ENCODE data around the gene NTN3. TPM values are rescaled to one million over a fixed set of nuclear protein-coding genes. Genes with fewer than 3 reads are reported as not detected.

Gene NTN3
- total and polyA plus RNA-seq, 5 donors from 2014 or later: not detected

- H3K27ac Mint-ChIP-seq: peak overlapping the region in 1 of 3 donors; percentile 43
- H3K9me3 Mint-ChIP-seq: no peaks in the 10 kb centered on the region
- DNase-seq: no peak
Observed at GRCh38 chr16:2485811-2486507, 14.9 kb downstream of the NTN3 start.

GRCh38 chr16:2486645-2487516 lies 15.8 kb downstream of the NTN3 start:
- Histone ChIP-seq H3K27ac (ENCODE audit: insufficient read depth, low read length, poor library complexity, severe bottlenecking) (no peak overlapping the region), H3K4me1 (ENCODE audit: control insufficient read depth, insufficient read depth, low read length, poor library complexity, severe bottlenecking) (peaks cover 10% of the 10 kb centered on the region), H3K4me3 (ENCODE audit: low read depth, low read length) (no peak overlapping the region), H3K27me3 (ENCODE audit: control insufficient read depth, insufficient read depth, low read length) (no peaks in the 10 kb centered on the region), H3K9me3 (ENCODE audit: control insufficient read depth in 2 of 2, low read length in 2 of 2) (no peaks in the 10 kb centered on the region), H3K36me3 (ENCODE audit: control insufficient read depth, insufficient read depth, low read length) (no peaks in the 10 kb centered on the region)
- Mint-ChIP-seq H3K36me3 (no peaks in the 10 kb centered on the region), H3K4me3 (peak overlapping the region; percentile 2 to 86 (median 45)), H3K27me3 (no peaks in the 10 kb centered on the region), H3K9me3 (no peaks in the 10 kb centered on the region), H3K4me1 (peaks cover 4 to 16% (median 10%) of the 10 kb centered on the region in 4 donors), H3K27ac (peak overlapping the region; percentile 78 to 93 (median 81))
- DNase-seq (peak; percentile 64 to 89 (median 78)), ATAC-seq (ENCODE audit: low read depth in 2 of 2) (peak; percentile 95 to 96)

More at GRCh38 chr16:2485811-2486507, 14.9 kb downstream of the NTN3 start:
- H3K4me3 Mint-ChIP-seq: no peak overlapping the region
- no peaks in the 10 kb centered on the region for H3K27me3 Mint-ChIP-seq
- H3K27me3 ChIP-seq (ENCODE audit: control insufficient read depth, insufficient read depth, low read length): no peaks in the 10 kb centered on the region
- no peaks in the 10 kb centered on the region for H3K9me3 ChIP-seq (ENCODE audit: control insufficient read depth in 2 of 2, low read length in 2 of 2)
- peaks cover 10% of the 10 kb centered on the region for H3K4me1 ChIP-seq (ENCODE audit: control insufficient read depth, insufficient read depth, low read length, poor library complexity, severe bottlenecking)
- no peak for ATAC-seq (ENCODE audit: low read depth in 2 of 2)
- H3K4me1 Mint-ChIP-seq: peaks cover 4 to 16% (median 10%) of the 10 kb centered on the region in 4 donors
- H3K36me3 ChIP-seq (ENCODE audit: control insufficient read depth, insufficient read depth, low read length): no peaks in the 10 kb centered on the region
- no peaks in the 10 kb centered on the region for H3K36me3 Mint-ChIP-seq
- no peak overlapping the region for H3K27ac ChIP-seq (ENCODE audit: insufficient read depth, low read length, poor library complexity, severe bottlenecking)
- no peak overlapping the region for H3K4me3 ChIP-seq (ENCODE audit: low read depth, low read length)

GRCh38 chr16:2487517-2487842 lies 16.4 kb downstream of the NTN3 start:
- Mint-ChIP-seq H3K27ac (peak overlapping the region in 2 of 3 donors; percentile 81 to 93), H3K4me1 (peaks cover 4 to 16% (median 9%) of the 10 kb centered on the region in 4 donors), H3K36me3 (no peaks in the 10 kb centered on the region), H3K27me3 (no peaks in the 10 kb centered on the region), H3K9me3 (no peaks in the 10 kb centered on the region), H3K4me3 (peak overlapping the region; percentile 2 to 86 (median 41))
- Histone ChIP-seq H3K4me3 (ENCODE audit: low read depth, low read length) (no peak overlapping the region), H3K36me3 (ENCODE audit: control insufficient read depth, insufficient read depth, low read length) (no peaks in the 10 kb centered on the region), H3K9me3 (ENCODE audit: control insufficient read depth in 2 of 2, low read length in 2 of 2) (no peaks in the 10 kb centered on the region), H3K27ac (ENCODE audit: insufficient read depth, low read length, poor library complexity, severe bottlenecking) (no peak overlapping the region), H3K4me1 (ENCODE audit: control insufficient read depth, insufficient read depth, low read length, poor library complexity, severe bottlenecking) (peaks cover 10% of the 10 kb centered on the region), H3K27me3 (ENCODE audit: control insufficient read depth, insufficient read depth, low read length) (no peaks in the 10 kb centered on the region)
- ATAC-seq (ENCODE audit: low read depth in 2 of 2) (no peak), DNase-seq (no peak)

- ATAC-seq (ENCODE audit: low read depth in 2 of 2): no peak
- H3K27me3 ChIP-seq (ENCODE audit: control insufficient read depth, insufficient read depth, low read length): no peaks in the 10 kb centered on the region
- H3K4me3 Mint-ChIP-seq: no peak overlapping the region
Observed at GRCh38 chr16:2487903-2488531, 16.9 kb downstream of the NTN3 start.

GRCh38 chr16:2489581-2489980 lies 18.5 kb downstream of the NTN3 start:
- no peaks in the 10 kb centered on the region for H3K27me3 Mint-ChIP-seq
- ATAC-seq (ENCODE audit: low read depth in 2 of 2): no peak
- H3K9me3 Mint-ChIP-seq: no peaks in the 10 kb centered on the region
- H3K4me3 Mint-ChIP-seq: no peak overlapping the region
- no peak overlapping the region for H3K27ac Mint-ChIP-seq
- H3K4me3 ChIP-seq (ENCODE audit: low read depth, low read length): no peak overlapping the region
- no peak overlapping the region for H3K27ac ChIP-seq (ENCODE audit: insufficient read depth, low read length, poor library complexity, severe bottlenecking)
- H3K36me3 Mint-ChIP-seq: no peaks in the 10 kb centered on the region
- no peak for DNase-seq
- no peaks in the 10 kb centered on the region for H3K27me3 ChIP-seq (ENCODE audit: control insufficient read depth, insufficient read depth, low read length)
- peaks cover 10% of the 10 kb centered on the region for H3K4me1 ChIP-seq (ENCODE audit: control insufficient read depth, insufficient read depth, low read length, poor library complexity, severe bottlenecking)
- no peaks in the 10 kb centered on the region for H3K36me3 ChIP-seq (ENCODE audit: control insufficient read depth, insufficient read depth, low read length)
- no peaks in the 10 kb centered on the region for H3K9me3 ChIP-seq (ENCODE audit: control insufficient read depth in 2 of 2, low read length in 2 of 2)
- H3K4me1 Mint-ChIP-seq: peaks cover 4 to 16% (median 8%) of the 10 kb centered on the region in 4 donors

More at GRCh38 chr16:2487903-2488531, 16.9 kb downstream of the NTN3 start:
- peaks cover 4 to 16% (median 9%) of the 10 kb centered on the region in 4 donors for H3K4me1 Mint-ChIP-seq
- Histone ChIP-seq H3K4me1 (ENCODE audit: control insufficient read depth, insufficient read depth, low read length, poor library complexity, severe bottlenecking) (peaks cover 10% of the 10 kb centered on the region), H3K9me3 (ENCODE audit: control insufficient read depth in 2 of 2, low read length in 2 of 2) (no peaks in the 10 kb centered on the region), H3K27ac (ENCODE audit: insufficient read depth, low read length, poor library complexity, severe bottlenecking) (no peak overlapping the region), H3K36me3 (ENCODE audit: control insufficient read depth, insufficient read depth, low read length) (no peaks in the 10 kb centered on the region), H3K4me3 (ENCODE audit: low read depth, low read length) (no peak overlapping the region)
- H3K36me3 Mint-ChIP-seq: no peaks in the 10 kb centered on the region
- H3K9me3 Mint-ChIP-seq: no peaks in the 10 kb centered on the region
- no peak for DNase-seq
- H3K27me3 Mint-ChIP-seq: no peaks in the 10 kb centered on the region
- peak overlapping the region in 2 of 3 donors; percentile 63 to 81 for H3K27ac Mint-ChIP-seq

GRCh38 chr16:2490190-2491105 lies 19.4 kb downstream of the NTN3 start:
- Mint-ChIP-seq H3K4me3 (no peak overlapping the region), H3K4me1 (peaks cover 4 to 13% (median 8%) of the 10 kb centered on the region in 4 donors), H3K27me3 (no peaks in the 10 kb centered on the region), H3K27ac (no peak overlapping the region), H3K9me3 (no peaks in the 10 kb centered on the region), H3K36me3 (no peaks in the 10 kb centered on the region)
- no peaks in the 10 kb centered on the region for H3K9me3 ChIP-seq (ENCODE audit: control insufficient read depth in 2 of 2, low read length in 2 of 2)
- ATAC-seq (ENCODE audit: low read depth in 2 of 2) (no peak), DNase-seq (no peak)
- H3K4me3 ChIP-seq (ENCODE audit: low read depth, low read length): no peak overlapping the region
- no peaks in the 10 kb centered on the region for H3K27me3 ChIP-seq (ENCODE audit: control insufficient read depth, insufficient read depth, low read length)
- no peaks in the 10 kb centered on the region for H3K36me3 ChIP-seq (ENCODE audit: control insufficient read depth, insufficient read depth, low read length)
- H3K4me1 ChIP-seq (ENCODE audit: control insufficient read depth, insufficient read depth, low read length, poor library complexity, severe bottlenecking): peaks cover 10% of the 10 kb centered on the region
- H3K27ac ChIP-seq (ENCODE audit: insufficient read depth, low read length, poor library complexity, severe bottlenecking): no peak overlapping the region

GRCh38 chr16:2492292-2492691 lies 21.2 kb downstream of the NTN3 start:
- no peaks in the 10 kb centered on the region for H3K27me3 ChIP-seq (ENCODE audit: control insufficient read depth, insufficient read depth, low read length)
- no peaks in the 10 kb centered on the region for H3K9me3 Mint-ChIP-seq
- peaks cover 3% of the 10 kb centered on the region for H3K36me3 ChIP-seq (ENCODE audit: control insufficient read depth, insufficient read depth, low read length)
- no peak overlapping the region for H3K4me3 ChIP-seq (ENCODE audit: low read depth, low read length)
- DNase-seq (no peak), ATAC-seq (ENCODE audit: low read depth in 2 of 2) (no peak)
- H3K9me3 ChIP-seq (ENCODE audit: control insufficient read depth in 2 of 2, low read length in 2 of 2): no peaks in the 10 kb centered on the region
- H3K4me1 Mint-ChIP-seq: peaks cover 2 to 5% (median 2%) of the 10 kb centered on the region in 4 donors
- peaks cover 2% of the 10 kb centered on the region for H3K4me1 ChIP-seq (ENCODE audit: control insufficient read depth, insufficient read depth, low read length, poor library complexity, severe bottlenecking)
- no peaks in the 10 kb centered on the region for H3K36me3 Mint-ChIP-seq
- no peaks in the 10 kb centered on the region for H3K27me3 Mint-ChIP-seq
- no peak overlapping the region for H3K4me3 Mint-ChIP-seq
- no peak overlapping the region for H3K27ac ChIP-seq (ENCODE audit: insufficient read depth, low read length, poor library complexity, severe bottlenecking)
- H3K27ac Mint-ChIP-seq: no peak overlapping the region
